ENCODE results near the gene MED16. TPM values are rescaled to one million over a fixed set of nuclear protein-coding genes. Genes with fewer than 3 reads are reported as not detected.

Gene MED16
- polyA plus RNA-seq, 1 experiment, result 22.7 TPM

GRCh38 chr19:927780-928401 is 34.9 kb upstream of the MED16 start:
- no peak overlapping the region for H3K27ac ChIP-seq (ENCODE audit: low read depth, low read length)
- no peak for TF ChIP-seq CTCF (IDR thresholded peaks at IDR 0.05; ENCODE audit: low read depth, low read length)
- H3K27me3 ChIP-seq (ENCODE audit: control insufficient read depth, insufficient read depth, low read length), result no peaks in the 10 kb centered on the region
- no peaks in the 10 kb centered on the region; the same call in 1 of the 2 replicates for H3K9me3 ChIP-seq (ENCODE audit: control insufficient read depth, insufficient read depth, low read length)
- ChIA-PET POLR2A (no interaction called here), CTCF (interaction anchor here (0.6 kb wide), 1 partner anchor 57 kb away, joined by 3 read pairs; no protein-coding TSS in a partner anchor)
- H3K4me3 ChIP-seq (ENCODE audit: low read depth, low read length), result peak overlapping the region; percentile 83
- no peak for DNase-seq (ENCODE audit: low read depth, low spot score)

DNA sequence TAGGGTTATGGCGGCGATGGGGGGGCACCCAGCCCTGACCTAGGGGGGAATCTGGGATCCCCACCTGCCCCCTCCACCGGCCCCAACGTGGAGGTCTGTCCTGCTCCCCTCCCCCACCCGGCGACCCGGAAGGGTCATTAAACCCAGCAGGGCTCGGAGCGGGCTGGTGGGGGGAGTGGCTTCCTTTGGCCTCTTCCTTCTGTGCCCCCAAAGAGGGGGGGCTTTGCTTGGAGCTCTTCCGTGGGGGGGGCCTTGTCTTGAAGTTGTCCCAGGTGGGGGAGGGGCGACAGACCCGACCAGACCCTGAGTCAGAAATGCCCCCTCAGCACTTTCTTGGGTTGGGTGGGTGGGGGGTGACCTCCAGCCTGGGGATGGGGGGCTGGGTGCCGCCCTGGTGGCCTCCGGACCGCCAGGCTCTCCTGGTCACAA is 34.4 kb upstream of the MED16 start:
- H3K9me3 ChIP-seq (ENCODE audit: control insufficient read depth, insufficient read depth, low read length), result no peaks in the 10 kb centered on the region; the same call in 1 of the 2 replicates
- TF ChIP-seq CTCF (IDR thresholded peaks at IDR 0.05; ENCODE audit: low read depth, low read length), result no peak
- POLR2A ChIA-PET, result no interaction called here
- H3K4me3 ChIP-seq (ENCODE audit: low read depth, low read length), result peak overlapping the region; percentile 83
- H3K27me3 ChIP-seq (ENCODE audit: control insufficient read depth, insufficient read depth, low read length), result no peaks in the 10 kb centered on the region
- H3K27ac ChIP-seq (ENCODE audit: low read depth, low read length), result no peak overlapping the region
- CTCF ChIA-PET, result interaction anchor here (0.6 kb wide), 1 partner anchor 57 kb away, joined by 3 read pairs; no protein-coding TSS in a partner anchor
- DNase-seq (ENCODE audit: low read depth, low spot score), result no peak

GRCh38 chr19:926589-927350 is 33.8 kb upstream of the MED16 start:
- TF ChIP-seq CTCF (IDR thresholded peaks at IDR 0.05; ENCODE audit: low read depth, low read length), result no peak
- peak overlapping the region; percentile 65 for H3K27ac ChIP-seq (ENCODE audit: low read depth, low read length)
- no peaks in the 10 kb centered on the region for H3K27me3 ChIP-seq (ENCODE audit: control insufficient read depth, insufficient read depth, low read length)
- H3K9me3 ChIP-seq (ENCODE audit: control insufficient read depth, insufficient read depth, low read length), result no peaks in the 10 kb centered on the region; the same call in 1 of the 2 replicates
- H3K4me3 ChIP-seq (ENCODE audit: low read depth, low read length), result peak overlapping the region; percentile 83
- DNase-seq (ENCODE audit: low read depth, low spot score), result no peak
- ChIA-PET CTCF (no interaction called here), POLR2A (no interaction called here)

DNA sequence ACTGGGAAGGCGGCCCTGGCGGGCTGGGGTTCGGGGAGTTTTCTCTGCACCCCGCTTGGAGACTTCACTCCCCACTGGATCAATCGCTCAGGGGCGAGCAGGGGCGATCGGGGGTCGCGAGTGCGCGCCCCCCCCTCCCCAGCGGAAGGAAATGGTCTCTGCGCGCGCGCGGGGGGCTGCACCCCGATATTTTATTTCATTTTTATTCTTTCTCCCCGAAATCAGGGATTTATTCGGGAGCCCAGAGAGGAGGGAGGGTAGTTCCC is 33.3 kb upstream of the MED16 start:
- peak overlapping the region; percentile 65 for H3K27ac ChIP-seq (ENCODE audit: low read depth, low read length)
- no peak for DNase-seq (ENCODE audit: low read depth, low spot score)

More for the DNA sequence above, 33.3 kb upstream of the MED16 start:
- Histone ChIP-seq H3K4me3 (ENCODE audit: low read depth, low read length) (peak overlapping the region; percentile 83), H3K9me3 (ENCODE audit: control insufficient read depth, insufficient read depth, low read length) (no peaks in the 10 kb centered on the region; the same call in 1 of the 2 replicates), H3K27me3 (ENCODE audit: control insufficient read depth, insufficient read depth, low read length) (no peaks in the 10 kb centered on the region)
- TF ChIP-seq CTCF (IDR thresholded peaks at IDR 0.05; ENCODE audit: low read depth, low read length), result no peak
- ChIA-PET POLR2A (no interaction called here), CTCF (no interaction called here)

Data from AG04450 (cell line).